K562 (cell line): Measurements from ENCODE around the gene ANKS1B. TPM values are rescaled to one million over a fixed set of nuclear protein-coding genes. Genes with fewer than 3 reads are reported as not detected.

Experiments used
- E2F4 ChIP-seq: sonication (generic); formaldehyde crosslinking; IDR thresholded peaks from 2 replicates; pipeline ENCODE4 v1.8.0; 2022; ENCODE audit warnings: mild to moderate bottlenecking, low read depth, missing genetic modification reagents
- FOXA3 ChIP-seq, 2 experiments: fragments of 450-650 bp in 1 of 2; sonication (generic) in 1 of 2; formaldehyde crosslinking; IDR thresholded peaks in 1 of 2; conservative IDR thresholded peaks in 1 of 2; 2 replicates each; pipeline versions ENCODE4 v1.4.0 to v1.8.0; 2020 to 2022; ENCODE audit warnings: mild to moderate bottlenecking in 2 of 2, missing genetic modification reagents in 1 of 2
- MAFK ChIP-seq: IDR thresholded peaks from 2 replicates; pipeline ENCODE4 v1.6.1; 2011; ENCODE audit warnings: low read length, improper control_type of control experiment
- MAZ ChIP-seq, 2 experiments: fragments of 450-650 bp in 1 of 2; sonication (generic) in 1 of 2; formaldehyde crosslinking; IDR thresholded peaks in 1 of 2; conservative IDR thresholded peaks in 1 of 2; 2 replicates each; pipeline versions ENCODE4 v1.4.0 to v1.5.0; 2020; ENCODE audit warnings: mild to moderate bottlenecking in 1 of 2, missing genetic modification reagents in 1 of 2
- RBM25 ChIP-seq: fragments of 200-400 bp; formaldehyde crosslinking; IDR thresholded peaks from 2 replicates; pipeline ENCODE4 v1.6.1; 2018; ENCODE audit warnings: low read length, low read depth, moderate library complexity; ENCODE audit not compliant: severe bottlenecking
- RFX7 ChIP-seq: fragments of 250-450 bp; sonication (Bioruptor Pico); IDR thresholded peaks from 2 replicates; pipeline ENCODE4 v1.5.1; 2021; ENCODE audit warnings: mild to moderate bottlenecking
- SMAD2 ChIP-seq: fragments of 150-350 bp; IDR thresholded peaks from 2 replicates; pipeline ENCODE4 v1.6.1; 2014; ENCODE audit warnings: low read depth, mild to moderate bottlenecking, low read length
- SMARCA5 ChIP-seq: fragments of 450-650 bp; IDR thresholded peaks from 2 replicates; pipeline ENCODE4 v1.6.1; 2016
- ZNF121 ChIP-seq: sonication (generic); formaldehyde crosslinking; conservative IDR thresholded peaks from 2 replicates; pipeline ENCODE4 v1.8.0; 2022; ENCODE audit warnings: missing genetic modification reagents
- ZNF197 ChIP-seq: fragments of 200-800 bp; sonication (Bioruptor generic); IDR thresholded peaks from 2 replicates; pipeline ENCODE4 v1.6.1; 2016; ENCODE audit warnings: low read depth, missing genetic modification characterization, missing compliant biosample characterization
- ZNF316 ChIP-seq: fragments of 450-650 bp; IDR thresholded peaks from 2 replicates; pipeline ENCODE4 v1.6.1; 2016
- ZNF830 ChIP-seq: fragments of 250-450 bp; sonication (Bioruptor Pico); IDR thresholded peaks from 2 replicates; pipeline ENCODE4 v1.5.0; 2021; ENCODE audit warnings: mild to moderate bottlenecking
- polyA plus RNA-seq, 8 experiments: library from polyadenylated mRNA; depleted of rRNA in 4 of 8; stranded (reverse) in 5 of 8; unstranded in 3 of 8; fragments of >200 nt; fragmentation: Nextera tagmentation in 2 of 8; fragmentation: Illumina TruSeq in 1 of 8; extraction: Ambion mirVana in 2 of 8; extraction: Trizol in 1 of 8; gene quantifications; 2 replicates each; pipeline versions ENCODE4 v1.2.1 to v1.2.3, GENCODE V29; 2011 to 2014; ENCODE audit warnings: inconsistent platforms in 1 of 8, missing spikeins in 1 of 8
- total RNA-seq, 7 experiments: library from RNA; depleted of rRNA in 6 of 7; stranded (reverse); fragments of >200 nt in 6 of 7; fragmentation: Illumina TruSeq in 2 of 7; extraction: Trizol in 2 of 7; gene quantifications; 2 replicates each; pipeline versions ENCODE4 v1.2.1 to v1.2.3, GENCODE V29; 2011 to 2021; ENCODE audit warnings: low replicate concordance in 1 of 7
- TF ChIP-seq, protein P1 (sequence below): fragments of 450-650 bp; IDR thresholded peaks from one replicate; pipeline ENCODE4 v1.6.1; 2018; ENCODE audit warnings: mild to moderate bottlenecking, moderate library complexity; ENCODE audit not compliant: partially characterized antibody
- TF ChIP-seq, protein P2 (sequence below): fragments of 200-400 bp; formaldehyde crosslinking; IDR thresholded peaks from 2 replicates; pipeline ENCODE4 v1.6.1; 2017; ENCODE audit warnings: mild to moderate bottlenecking, low read depth, low read length, moderate library complexity
- TF ChIP-seq, protein P3 (sequence below): sonication (generic); formaldehyde crosslinking; IDR thresholded peaks from 2 replicates; pipeline ENCODE4 v1.8.1; 2023; ENCODE audit warnings: mild to moderate bottlenecking, missing genetic modification reagents

ANKS1B gene
- total and polyA plus RNA-seq, 9 of the 15 experiments (the other 6 are each of a cell fraction or from before 2014, with no cell fraction given): 0.04 to 0.47 (median 0.28) TPM; not detected in 4

DNA sequence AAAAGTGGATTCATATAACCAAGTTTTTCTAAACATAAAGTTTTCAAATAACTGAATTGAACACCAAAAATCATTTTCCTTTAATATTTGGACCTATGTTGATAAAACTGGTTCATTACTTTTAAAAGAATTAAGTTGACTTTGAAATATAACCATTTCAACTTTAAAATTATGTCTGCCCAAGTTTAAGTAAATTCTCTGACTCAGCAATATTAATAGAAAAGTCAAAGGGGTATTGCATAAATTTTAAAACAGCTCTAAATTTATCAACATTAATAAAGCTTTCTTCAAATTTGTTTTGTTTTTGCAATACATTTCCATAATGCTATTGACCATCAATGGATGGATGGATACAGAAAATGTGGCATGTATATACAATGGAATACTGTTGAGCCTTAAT, 505.6 kb downstream of the ANKS1B start (continued):
- TF ChIP-seq ZNF121 (CRISPR knock-in tag) (no peak), RBM25 (no peak), ZNF197 (CRISPR knock-in tag) (no peak), ZNF316 (peak; percentile 89), E2F4 (CRISPR knock-in tag) (no peak), ZNF830 (CRISPR knock-in tag) (no peak), SMAD2 (no peak), MAZ (CRISPR knock-in tag; conservative IDR thresholded peaks at IDR 0.05 in 1 of 2, IDR thresholded peaks at IDR 0.05 in 1 of 2) (no peak), MAFK (peak; percentile 77), SMARCA5 (no peak), RFX7 (CRISPR knock-in tag) (no peak), FOXA3 (CRISPR knock-in tag; conservative IDR thresholded peaks at IDR 0.05 in 1 of 2, IDR thresholded peaks at IDR 0.05 in 1 of 2) (no peak)
- TF ChIP-seq, protein P1, sequence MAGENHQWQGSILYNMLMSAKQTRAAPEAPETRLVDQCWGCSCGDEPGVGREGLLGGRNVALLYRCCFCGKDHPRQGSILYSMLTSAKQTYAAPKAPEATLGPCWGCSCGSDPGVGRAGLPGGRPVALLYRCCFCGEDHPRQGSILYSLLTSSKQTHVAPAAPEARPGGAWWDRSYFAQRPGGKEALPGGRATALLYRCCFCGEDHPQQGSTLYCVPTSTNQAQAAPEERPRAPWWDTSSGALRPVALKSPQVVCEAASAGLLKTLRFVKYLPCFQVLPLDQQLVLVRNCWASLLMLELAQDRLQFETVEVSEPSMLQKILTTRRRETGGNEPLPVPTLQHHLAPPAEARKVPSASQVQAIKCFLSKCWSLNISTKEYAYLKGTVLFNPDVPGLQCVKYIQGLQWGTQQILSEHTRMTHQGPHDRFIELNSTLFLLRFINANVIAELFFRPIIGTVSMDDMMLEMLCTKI: no peak
- TF ChIP-seq, protein P2, sequence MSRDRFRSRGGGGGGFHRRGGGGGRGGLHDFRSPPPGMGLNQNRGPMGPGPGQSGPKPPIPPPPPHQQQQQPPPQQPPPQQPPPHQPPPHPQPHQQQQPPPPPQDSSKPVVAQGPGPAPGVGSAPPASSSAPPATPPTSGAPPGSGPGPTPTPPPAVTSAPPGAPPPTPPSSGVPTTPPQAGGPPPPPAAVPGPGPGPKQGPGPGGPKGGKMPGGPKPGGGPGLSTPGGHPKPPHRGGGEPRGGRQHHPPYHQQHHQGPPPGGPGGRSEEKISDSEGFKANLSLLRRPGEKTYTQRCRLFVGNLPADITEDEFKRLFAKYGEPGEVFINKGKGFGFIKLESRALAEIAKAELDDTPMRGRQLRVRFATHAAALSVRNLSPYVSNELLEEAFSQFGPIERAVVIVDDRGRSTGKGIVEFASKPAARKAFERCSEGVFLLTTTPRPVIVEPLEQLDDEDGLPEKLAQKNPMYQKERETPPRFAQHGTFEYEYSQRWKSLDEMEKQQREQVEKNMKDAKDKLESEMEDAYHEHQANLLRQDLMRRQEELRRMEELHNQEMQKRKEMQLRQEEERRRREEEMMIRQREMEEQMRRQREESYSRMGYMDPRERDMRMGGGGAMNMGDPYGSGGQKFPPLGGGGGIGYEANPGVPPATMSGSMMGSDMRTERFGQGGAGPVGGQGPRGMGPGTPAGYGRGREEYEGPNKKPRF: no peak
- TF ChIP-seq, protein P3, sequence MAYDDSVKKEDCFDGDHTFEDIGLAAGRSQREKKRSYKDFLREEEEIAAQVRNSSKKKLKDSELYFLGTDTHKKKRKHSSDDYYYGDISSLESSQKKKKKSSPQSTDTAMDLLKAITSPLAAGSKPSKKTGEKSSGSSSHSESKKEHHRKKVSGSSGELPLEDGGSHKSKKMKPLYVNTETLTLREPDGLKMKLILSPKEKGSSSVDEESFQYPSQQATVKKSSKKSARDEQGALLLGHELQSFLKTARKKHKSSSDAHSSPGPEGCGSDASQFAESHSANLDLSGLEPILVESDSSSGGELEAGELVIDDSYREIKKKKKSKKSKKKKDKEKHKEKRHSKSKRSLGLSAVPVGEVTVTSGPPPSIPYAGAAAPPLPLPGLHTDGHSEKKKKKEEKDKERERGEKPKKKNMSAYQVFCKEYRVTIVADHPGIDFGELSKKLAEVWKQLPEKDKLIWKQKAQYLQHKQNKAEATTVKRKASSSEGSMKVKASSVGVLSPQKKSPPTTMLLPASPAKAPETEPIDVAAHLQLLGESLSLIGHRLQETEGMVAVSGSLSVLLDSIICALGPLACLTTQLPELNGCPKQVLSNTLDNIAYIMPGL (CRISPR knock-in tag): no peak
